GM12873 (cell line): ENCODE data around the gene CENPS.

Experiments
- CTCF ChIP-seq: IDR thresholded peaks from 2 replicates; pipeline ENCODE4 v1.5.1; 2012; ENCODE audit warnings: low read depth, mild to moderate bottlenecking, moderate library complexity, low read length, control low read depth; ENCODE audit not compliant: insufficient read depth; ENCODE audit errors: missing control alignments

Gene CENPS

DNA sequence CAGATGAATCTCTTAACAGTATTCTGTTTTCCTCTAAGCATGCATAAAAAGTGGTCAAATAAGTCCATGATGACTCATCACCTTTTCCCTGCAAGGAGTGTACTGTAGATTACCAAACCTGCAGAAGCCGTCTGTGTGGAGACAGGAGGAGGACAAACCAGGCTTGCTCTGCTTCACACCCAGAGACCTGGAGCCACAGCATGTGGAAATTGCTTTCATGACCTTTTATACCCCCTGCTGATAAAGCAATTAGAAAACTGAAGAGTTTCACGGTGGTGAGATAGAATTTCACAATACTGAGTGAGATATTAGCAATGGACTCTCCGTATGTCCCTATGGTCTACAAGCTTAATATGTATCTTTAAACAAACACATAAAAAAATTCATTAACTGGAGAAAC lies 29.0 kb downstream of the CENPS start:
- no peak for TF ChIP-seq CTCF

DNA sequence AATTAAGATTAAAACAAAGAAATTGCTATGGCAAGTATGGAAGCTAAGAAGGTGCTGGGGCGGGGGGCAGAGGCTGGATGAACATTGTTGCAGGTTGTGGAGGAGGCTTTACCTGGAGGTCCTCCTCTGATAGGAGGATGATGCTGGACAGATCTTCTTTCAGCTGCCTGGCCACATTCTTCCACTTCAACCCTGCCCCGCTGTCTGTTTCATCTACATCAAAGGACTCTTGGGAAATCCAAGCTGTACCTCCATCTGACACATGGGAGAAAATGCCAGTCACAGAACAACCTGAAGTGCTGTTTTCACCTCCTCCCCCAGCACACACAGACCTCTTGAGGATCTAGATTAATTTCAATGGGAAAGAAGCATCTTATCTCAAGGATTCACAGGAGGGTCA lies 36.8 kb downstream of the CENPS start:
- TF ChIP-seq CTCF, result no peak

DNA sequence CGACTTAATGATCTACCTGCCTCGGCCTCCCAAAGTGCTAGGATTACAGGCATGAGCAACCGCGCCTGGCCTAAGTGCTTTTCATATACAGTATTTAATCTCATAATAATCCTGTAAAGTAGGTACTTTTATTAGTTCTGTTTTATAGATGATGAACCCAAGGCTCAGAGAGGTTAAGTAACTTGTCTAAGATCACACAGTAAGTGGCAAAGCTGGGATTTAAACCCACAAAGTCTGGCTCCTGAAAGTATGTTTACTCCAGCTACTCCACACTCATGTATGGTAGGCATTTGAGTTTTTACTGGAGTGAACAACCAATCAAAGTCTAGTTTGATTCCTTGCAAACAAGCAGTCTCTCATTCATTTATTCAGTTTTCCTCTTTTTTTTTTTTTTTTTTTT lies 39.8 kb downstream of the CENPS start:
- no peak for TF ChIP-seq CTCF

GRCh38 chr1:10471411-10472219 lies 41.4 kb downstream of the CENPS start:
- TF ChIP-seq CTCF, result no peak

DNA sequence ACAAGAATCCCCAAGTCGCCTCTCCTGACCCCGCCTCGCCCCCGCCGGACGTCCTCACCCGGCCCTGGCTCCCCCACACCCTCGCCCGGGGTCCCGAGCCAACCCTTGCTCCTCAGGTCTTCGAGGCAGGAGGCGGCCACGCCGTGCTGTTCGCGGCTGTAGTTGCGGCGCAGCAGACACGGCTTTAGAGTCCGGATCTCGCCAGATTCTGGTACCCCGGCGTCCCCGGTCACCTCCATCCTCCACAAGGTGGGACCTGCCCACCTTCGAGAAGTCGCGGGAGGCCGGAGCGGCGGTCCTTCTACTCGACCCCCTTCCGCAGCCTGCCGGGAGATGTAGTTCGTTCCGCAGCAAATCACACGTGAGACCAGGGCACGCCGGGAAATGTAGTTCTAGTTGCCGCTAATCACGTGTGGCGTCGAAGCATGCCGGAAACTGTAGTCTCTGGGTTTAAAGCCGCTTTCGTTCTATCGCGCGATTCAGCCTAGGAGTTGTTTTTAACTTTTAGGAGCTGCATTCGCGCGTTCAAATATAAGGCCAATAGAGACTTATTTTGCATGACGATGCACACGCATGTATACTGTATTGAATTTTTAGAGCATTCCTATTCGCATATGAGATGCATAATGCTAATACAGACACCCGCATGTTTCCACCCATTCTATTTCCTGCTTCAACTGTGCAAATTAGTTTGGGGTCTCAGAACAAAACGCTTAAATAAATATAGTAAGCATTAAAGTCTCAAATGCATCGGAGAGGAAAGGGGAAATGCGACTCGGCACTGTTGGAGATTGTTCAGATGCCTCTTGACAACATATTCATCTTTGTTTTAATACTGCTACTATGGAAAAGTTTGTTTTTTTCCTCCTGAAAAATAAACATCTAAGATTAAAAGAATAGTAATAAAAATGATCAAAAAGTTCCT lies 42.2 kb downstream of the CENPS start, which contains the start of gene DFFA:
Gene DFFA (minus strand): TSS at position 310 of the 925 bp plus-strand sequence. CDS start 71 bp downstream, at position 239.
- TF ChIP-seq CTCF, result no peak

- TF ChIP-seq CTCF, result no peak
Observed at GRCh38 chr1:10473145-10473765, 43.0 kb downstream of the CENPS start.
